H1 (cell line): ENCODE data around the gene LAIR1. TPM values are rescaled to one million over a fixed set of nuclear protein-coding genes. Genes with fewer than 3 reads are reported as not detected.

Source experiments
- ATF2 ChIP-seq: IDR thresholded peaks from 2 replicates; pipeline ENCODE4 v1.6.1; 2012; ENCODE audit warnings: low read length, inconsistent platforms
- ATF3 ChIP-seq: IDR thresholded peaks from 2 replicates; pipeline ENCODE4 v1.6.1; 2011; ENCODE audit warnings: low read depth, mild to moderate bottlenecking, low read length; ENCODE audit not compliant: insufficient read depth
- POLR2AphosphoS5 ChIP-seq: IDR thresholded peaks from 2 replicates; pipeline ENCODE4 v1.6.1; 2011; ENCODE audit warnings: low read depth, low read length
- YY1 ChIP-seq: IDR thresholded peaks from 2 replicates; pipeline ENCODE4 v1.6.1; 2011; ENCODE audit warnings: low read depth, mild to moderate bottlenecking, low read length
- polyA plus RNA-seq, 7 experiments: library from polyadenylated mRNA; depleted of rRNA in 3 of 7; stranded (reverse) in 5 of 7; unstranded in 2 of 7; fragments of >200 nt in 5 of 7; fragments of 200-250 nt in 2 of 7; gene quantifications; 1 replicate in 5 of 7; 2 replicates in 1 of 7; 4 replicates in 1 of 7; pipeline versions ENCODE4 v1.2.1 to v1.2.3, GENCODE V29; 2011 to 2013; ENCODE audit warnings: missing spikeins in 2 of 7, mixed read lengths in 2 of 7
- total RNA-seq: library from RNA; stranded (reverse); fragmentation: NEBNext Ultra II Directional; extraction: Animal tissue kit (Norgen Biotek cat#: 25700); gene quantifications from 2 replicates; pipeline ENCODE4 v1.2.1, GENCODE V29; 2021

LAIR1 gene
- total and polyA plus RNA-seq, 2 of the 8 experiments (the other 6 are each of a cell fraction or from before 2014, with no cell fraction given) = 0.18 TPM; not detected in 1

- no peak for TF ChIP-seq ATF2
- TF ChIP-seq ATF3 = no peak
- no peak for TF ChIP-seq POLR2AphosphoS5
- TF ChIP-seq YY1 = no peak
Measured at GRCh38 chr19:54392105-54392504, 27.4 kb upstream of the LAIR1 start (continued).
